B cell (primary cell): ENCODE data around the gene RIPK3.

Experiments
- CTCF ChIP-seq: fragments of 200-600 bp; IDR thresholded peaks from one replicate; pipeline ENCODE4 v1.8.0; 2022; ENCODE audit warnings: antibody characterized with exemption, mild to moderate bottlenecking
- EZH2 ChIP-seq: IDR thresholded peaks from 2 replicates; pipeline ENCODE4 v1.6.1; 2012; ENCODE audit warnings: borderline replicate concordance, low read depth, mild to moderate bottlenecking, moderate library complexity, low read length; ENCODE audit not compliant: insufficient read depth, poor library complexity, severe bottlenecking

GRCh38 chr14:24369907-24370687 is 30.3 kb upstream of the RIPK3 start:
- no peak for TF ChIP-seq CTCF
- TF ChIP-seq EZH2 = no peak
